IPS DF 6.9 (cell line): ENCODE results near the gene HSD11B1L.
A peak's percentile ranks its signal among the peaks of the same experiment; 100 is the strongest.

Source experiments
- DNase-seq: peaks from one replicate; pipeline ENCODE4 v3.0.0-alpha.2; 2013; ENCODE audit warnings: low read depth, low spot score
- H3K27ac ChIP-seq: one replicate; pipeline ENCODE4 v1.5.1; 2013; ENCODE audit warnings: low read length, control low read depth
- H3K27me3 ChIP-seq: 2 replicates; pipeline ENCODE4 v1.6.1; 2013; ENCODE audit warnings: mild to moderate bottlenecking, low read length; ENCODE audit not compliant: control insufficient read depth, insufficient read depth
- H3K36me3 ChIP-seq: 2 replicates; pipeline ENCODE4 v1.6.1; 2013; ENCODE audit warnings: low read length; ENCODE audit not compliant: control insufficient read depth, insufficient read depth
- H3K4me1 ChIP-seq: 2 replicates; pipeline ENCODE4 v1.6.1; 2013; ENCODE audit warnings: low read length; ENCODE audit not compliant: control insufficient read depth, insufficient read depth
- H3K4me3 ChIP-seq: 2 replicates; pipeline ENCODE4 v1.5.1; 2013; ENCODE audit warnings: mild to moderate bottlenecking, low read length
- H3K9me3 ChIP-seq: 2 replicates; pipeline ENCODE4 v1.6.1; 2013; ENCODE audit warnings: low read length, inconsistent platforms; ENCODE audit not compliant: control insufficient read depth, insufficient read depth
- WGBS: extraction: QIAGEN DNeasy Blood & Tissue Kit; methylation state at CpG from one replicate; pipeline ENCODE4 v1.1.7; 2013; ENCODE audit warnings: mixed read lengths, missing lambda C conversion rate; ENCODE audit not compliant: insufficient read length, insufficient coverage; 5-methylcytosine and 5-hydroxymethylcytosine counted together

The HSD11B1L gene

GRCh38 chr19:5677580-5677979 is 3.2 kb upstream of the HSD11B1L start:
- Histone ChIP-seq H3K27me3 (no peaks in the 10 kb centered on the region), H3K36me3 (no peaks in the 10 kb centered on the region), H3K27ac (no peak overlapping the region), H3K4me1 (peaks cover 2% of the 10 kb centered on the region), H3K4me3 (no peak overlapping the region), H3K9me3 (no peaks in the 10 kb centered on the region)
- WGBS, result no CpG with 5 or more reads among the region's 9 CpGs
- DNase-seq, result no peak

DNA sequence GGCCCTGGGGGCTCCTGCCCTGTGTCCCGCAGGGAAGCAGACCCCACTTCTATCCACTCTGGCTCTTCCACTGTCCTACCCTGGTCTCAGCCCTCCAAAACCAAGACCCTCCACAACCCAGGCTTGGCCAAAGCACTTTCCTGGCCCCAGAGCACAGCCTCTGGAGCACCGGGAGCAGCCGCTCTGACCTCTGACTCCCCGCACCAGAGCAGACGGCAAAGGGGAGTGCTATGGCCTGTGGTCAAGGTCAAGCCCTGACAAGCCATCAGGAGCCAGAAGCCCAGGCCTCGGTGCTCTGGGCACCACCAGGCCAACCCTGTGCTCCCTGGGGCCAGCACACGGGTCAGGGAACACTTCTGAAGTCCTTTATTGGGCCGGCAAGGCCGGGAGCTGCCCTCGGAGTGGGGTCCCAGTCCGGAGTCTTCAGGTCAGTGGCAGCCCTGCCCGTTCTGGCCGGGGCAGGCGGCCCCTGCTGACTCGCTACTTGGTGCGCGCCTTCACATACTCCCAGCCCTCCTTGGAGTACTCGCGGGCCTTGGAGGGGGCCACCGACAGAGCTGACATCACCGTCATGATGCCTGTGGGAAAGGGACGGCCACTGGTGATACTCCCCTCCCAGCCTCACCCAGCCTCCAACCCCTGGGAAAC is 2.6 kb upstream of the HSD11B1L start:
- WGBS, result no CpG with 5 or more reads among the region's 22 CpGs
- Histone ChIP-seq H3K27me3 (no peaks in the 10 kb centered on the region), H3K27ac (no peak overlapping the region), H3K9me3 (no peaks in the 10 kb centered on the region), H3K4me1 (peaks cover 2% of the 10 kb centered on the region), H3K4me3 (no peak overlapping the region), H3K36me3 (no peaks in the 10 kb centered on the region)
- no peak for DNase-seq

DNA sequence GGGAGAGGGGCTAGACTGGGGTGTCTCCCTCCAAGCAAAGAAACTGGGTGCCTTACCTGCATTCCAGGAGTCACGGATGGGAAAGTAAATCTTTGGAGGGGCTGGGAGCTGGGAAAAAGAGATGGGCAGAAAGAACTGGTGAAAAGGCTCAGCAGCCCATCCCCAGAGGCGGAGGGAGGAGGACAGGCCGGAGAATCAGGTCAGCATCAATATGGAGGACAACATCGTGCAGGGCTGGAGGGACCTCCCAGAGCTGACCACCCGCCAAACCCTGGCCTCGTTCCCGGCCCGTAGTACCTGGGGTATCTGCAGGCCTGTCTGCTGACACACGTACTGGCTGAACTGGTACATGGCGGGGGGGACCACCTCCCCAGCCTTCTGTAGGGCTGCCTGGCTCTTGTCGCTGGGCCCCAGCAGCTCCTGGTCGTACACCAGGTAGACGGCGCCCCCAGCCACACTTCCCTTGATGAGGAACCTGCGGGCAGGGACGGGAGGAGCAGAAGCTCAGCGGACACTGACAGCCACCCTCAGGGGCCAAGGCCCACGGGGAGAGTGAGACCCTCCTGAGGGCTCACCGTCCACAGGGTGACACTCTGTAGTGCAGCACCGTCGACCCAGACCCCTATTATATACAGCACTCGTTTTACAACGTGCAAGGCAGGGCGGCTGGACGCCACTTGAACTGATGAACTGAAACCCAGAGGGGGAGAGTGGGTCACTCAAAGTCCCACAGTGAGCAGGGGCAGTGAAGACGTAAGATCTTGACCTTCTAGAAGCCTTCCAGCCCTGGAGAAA is 1.3 kb upstream of the HSD11B1L start:
- H3K4me3 ChIP-seq, result peak overlapping the region; percentile 64; the same call in 1 of the 2 replicates
- no peak for DNase-seq
- H3K36me3 ChIP-seq, result no peaks in the 10 kb centered on the region
- H3K4me1 ChIP-seq, result peaks cover 2% of the 10 kb centered on the region
- H3K9me3 ChIP-seq, result no peaks in the 10 kb centered on the region
- no CpG with 5 or more reads among the region's 26 CpGs for WGBS
- H3K27me3 ChIP-seq, result no peaks in the 10 kb centered on the region
- H3K27ac ChIP-seq, result no peak overlapping the region

GRCh38 chr19:5680084-5680436 is 767 bp upstream of the HSD11B1L start:
- DNase-seq, result no peak
- WGBS, result no CpG with 5 or more reads among the region's 23 CpGs
- Histone ChIP-seq H3K36me3 (no peaks in the 10 kb centered on the region), H3K4me1 (no peaks in the 10 kb centered on the region; the same call in 1 of the 2 replicates), H3K4me3 (peak overlapping the region; percentile 64; the same call in 1 of the 2 replicates), H3K27ac (no peak overlapping the region), H3K9me3 (no peaks in the 10 kb centered on the region), H3K27me3 (no peaks in the 10 kb centered on the region)

DNA sequence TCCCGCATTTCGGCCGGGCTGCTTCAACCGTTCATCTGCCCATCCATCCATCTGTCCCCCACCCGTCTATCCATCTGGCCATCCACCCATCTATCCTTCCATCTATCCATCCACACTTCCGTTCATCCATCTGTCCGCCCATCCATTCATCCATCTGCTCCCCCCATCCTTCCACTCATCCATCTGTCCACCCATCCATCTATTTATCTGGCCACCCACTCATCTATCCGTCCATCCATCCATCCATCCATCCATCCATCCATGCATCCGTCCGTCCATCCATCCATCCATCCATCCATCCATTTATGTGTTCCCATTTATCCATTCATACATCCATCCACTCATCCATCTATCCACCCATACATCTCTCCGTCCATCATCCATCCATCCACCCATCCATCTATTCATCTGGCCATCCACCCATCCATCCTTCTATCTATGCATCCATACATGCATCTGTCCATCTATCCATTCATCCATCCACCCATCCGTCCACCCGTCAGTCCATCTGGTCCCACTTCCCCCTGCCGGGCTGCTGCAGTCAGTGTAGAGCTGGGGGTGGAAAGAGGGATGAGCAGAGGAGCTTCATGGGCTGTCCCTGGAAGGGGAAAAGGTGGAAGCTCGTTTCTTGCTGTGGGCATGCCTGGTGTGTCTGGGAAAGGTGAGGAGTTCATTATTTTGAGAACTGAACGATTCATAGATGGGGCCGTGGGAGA is 722 bp downstream of the HSD11B1L start:
- peak overlapping the region; percentile 59; the same call in 1 of the 2 replicates for H3K4me3 ChIP-seq
- no peaks in the 10 kb centered on the region for H3K27me3 ChIP-seq
- no peaks in the 10 kb centered on the region for H3K36me3 ChIP-seq
- 100% methylated on average over 2 of the region's 17 CpGs for WGBS
- H3K27ac ChIP-seq, result no peak overlapping the region
- DNase-seq, result no peak
- H3K4me1 ChIP-seq, result no peaks in the 10 kb centered on the region
- no peaks in the 10 kb centered on the region for H3K9me3 ChIP-seq

GRCh38 chr19:5682107-5682482 is 1.3 kb downstream of the HSD11B1L start:
- Histone ChIP-seq H3K27ac (no peak overlapping the region), H3K36me3 (no peaks in the 10 kb centered on the region), H3K4me3 (no peak overlapping the region), H3K4me1 (no peaks in the 10 kb centered on the region), H3K9me3 (no peaks in the 10 kb centered on the region), H3K27me3 (no peaks in the 10 kb centered on the region)
- no CpG with 5 or more reads among the region's 3 CpGs for WGBS
- DNase-seq, result no peak

DNA sequence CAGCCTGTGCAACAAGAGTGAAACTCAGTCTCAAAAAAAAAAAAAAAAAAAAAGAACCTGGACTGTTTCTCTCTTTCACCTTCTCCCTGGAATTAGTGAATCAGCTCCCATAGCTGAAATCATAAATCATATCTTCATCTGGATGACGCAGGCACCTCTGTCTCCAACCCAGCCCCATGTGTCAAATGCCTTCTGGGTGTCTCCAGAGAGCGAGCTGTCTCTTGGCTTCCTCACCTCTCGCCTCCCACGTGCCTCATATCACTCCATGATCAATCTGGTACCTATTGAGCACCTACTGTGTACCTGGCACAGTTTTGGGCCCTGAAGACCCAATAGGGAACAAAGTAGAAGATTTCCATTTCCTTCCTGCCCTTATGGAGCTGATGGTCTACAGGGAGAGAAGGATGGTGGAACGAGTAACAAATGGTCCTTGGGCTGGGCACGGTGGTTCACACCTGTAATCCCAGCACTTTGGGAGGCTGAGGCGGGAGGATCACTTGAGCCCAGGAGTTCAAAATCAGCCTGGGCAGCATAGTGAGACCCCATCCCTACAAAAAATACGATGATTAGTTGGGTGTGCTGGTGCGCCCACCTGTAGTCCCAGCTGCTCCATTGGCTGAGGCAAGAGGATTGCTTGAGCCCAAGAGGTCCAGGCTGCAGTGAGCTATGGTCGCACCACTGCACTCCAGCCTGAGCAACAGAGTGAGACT is 2.5 kb downstream of the HSD11B1L start:
- no peaks in the 10 kb centered on the region for H3K4me1 ChIP-seq

DNA sequence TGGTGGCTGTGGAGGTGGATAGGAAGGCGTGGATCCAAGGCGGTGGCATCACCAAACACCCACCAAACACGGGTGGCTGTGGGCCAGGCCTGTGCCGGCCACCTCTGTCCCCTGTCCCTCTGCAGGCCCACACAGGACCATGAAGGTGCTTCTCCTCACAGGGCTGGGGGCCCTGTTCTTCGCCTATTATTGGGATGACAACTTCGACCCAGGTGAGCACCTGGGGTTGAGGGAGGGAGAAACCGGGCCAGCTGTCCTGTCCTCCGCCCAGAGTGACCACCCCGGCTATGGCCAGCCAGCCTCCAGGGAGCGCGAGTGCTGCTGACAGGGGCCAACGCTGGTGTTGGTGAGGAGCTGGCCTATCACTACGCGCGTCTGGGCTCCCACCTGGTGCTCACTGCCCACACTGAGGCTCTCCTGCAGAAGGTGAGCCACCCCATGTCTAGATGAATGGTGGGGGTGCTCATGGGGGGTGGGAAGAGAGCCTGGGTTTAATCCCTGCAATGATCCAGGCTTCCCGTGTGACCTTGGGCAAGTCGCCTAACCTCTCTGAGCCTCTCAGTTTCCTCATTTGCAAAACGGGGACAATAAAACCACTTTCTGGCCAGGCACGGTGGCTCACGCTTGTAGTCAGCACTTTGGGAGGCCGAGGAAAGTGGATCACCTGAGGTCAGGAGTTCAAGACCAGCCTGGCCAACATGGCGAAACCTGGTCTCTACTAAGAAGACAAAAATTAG is 4.0 kb downstream of the HSD11B1L start:
- no peak overlapping the region for H3K4me3 ChIP-seq
- no peaks in the 10 kb centered on the region for H3K9me3 ChIP-seq
- no peak for DNase-seq
- H3K27ac ChIP-seq, result no peak overlapping the region
- H3K27me3 ChIP-seq, result no peaks in the 10 kb centered on the region
- no peaks in the 10 kb centered on the region for H3K36me3 ChIP-seq
- no peaks in the 10 kb centered on the region for H3K4me1 ChIP-seq
- whole genome bisulfite sequencing, result no CpG with 5 or more reads among the region's 22 CpGs

More for the DNA sequence above, 2.5 kb downstream of the HSD11B1L start:
- no peaks in the 10 kb centered on the region for H3K36me3 ChIP-seq
- no peak overlapping the region for H3K27ac ChIP-seq
- DNase-seq, result no peak
- H3K9me3 ChIP-seq, result no peaks in the 10 kb centered on the region
- H3K27me3 ChIP-seq, result no peaks in the 10 kb centered on the region
- no CpG with 5 or more reads among the region's 10 CpGs for WGBS
- H3K4me3 ChIP-seq, result no peak overlapping the region

- no peaks in the 10 kb centered on the region for H3K4me1 ChIP-seq
- H3K27me3 ChIP-seq, result no peaks in the 10 kb centered on the region
- no peak for DNase-seq
- H3K27ac ChIP-seq, result no peak overlapping the region
- no CpG with 5 or more reads among the region's 16 CpGs for WGBS
- no peaks in the 10 kb centered on the region for H3K9me3 ChIP-seq
- H3K36me3 ChIP-seq, result no peaks in the 10 kb centered on the region; the same call in 1 of the 2 replicates
- H3K4me3 ChIP-seq, result peak overlapping the region; percentile 63; the same call in 1 of the 2 replicates
Observed at GRCh38 chr19:5686326-5686646, 5.5 kb downstream of the HSD11B1L start.
